ENCODE data around the gene RNF103. TPM values are rescaled to one million over a fixed set of nuclear protein-coding genes. Genes with fewer than 3 reads are reported as not detected.

The RNF103 gene
- total and polyA plus RNA-seq, 2 experiments from 2014 or later = 22.0 to 28.1 TPM

DNA sequence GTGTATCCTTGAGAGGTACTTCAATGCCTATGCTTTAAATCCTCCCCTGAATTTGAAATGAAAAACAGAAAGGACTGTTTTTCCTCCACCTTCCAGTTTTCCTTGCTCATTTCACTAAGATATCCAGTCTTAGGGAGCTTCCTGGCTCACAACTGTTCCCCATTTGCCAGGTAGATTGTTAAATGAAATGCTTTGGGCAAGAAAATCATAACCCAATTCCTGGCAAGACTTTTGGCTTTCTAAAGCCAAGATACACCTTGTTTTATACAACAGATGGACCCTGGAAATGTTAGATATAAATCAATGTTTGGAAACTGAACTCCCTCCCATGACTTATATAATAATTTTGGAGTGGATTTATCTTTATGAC is 56.9 kb downstream of the RNF103 start:
- Histone ChIP-seq H3K36me3 (no peaks in the 10 kb centered on the region), H3K4me1 (ENCODE audit: low read depth) (peaks cover 7% of the 10 kb centered on the region), H3K9me3 (ENCODE audit: low read depth) (no peaks in the 10 kb centered on the region), H3K27ac (peak overlapping the region; percentile 76), H3K4me3 (no peak overlapping the region), H3K27me3 (no peaks in the 10 kb centered on the region)
- no peak for DNase-seq (ENCODE audit: low read depth in 1 of 2, low spot score in 1 of 2)
- TF ChIP-seq, protein P1, sequence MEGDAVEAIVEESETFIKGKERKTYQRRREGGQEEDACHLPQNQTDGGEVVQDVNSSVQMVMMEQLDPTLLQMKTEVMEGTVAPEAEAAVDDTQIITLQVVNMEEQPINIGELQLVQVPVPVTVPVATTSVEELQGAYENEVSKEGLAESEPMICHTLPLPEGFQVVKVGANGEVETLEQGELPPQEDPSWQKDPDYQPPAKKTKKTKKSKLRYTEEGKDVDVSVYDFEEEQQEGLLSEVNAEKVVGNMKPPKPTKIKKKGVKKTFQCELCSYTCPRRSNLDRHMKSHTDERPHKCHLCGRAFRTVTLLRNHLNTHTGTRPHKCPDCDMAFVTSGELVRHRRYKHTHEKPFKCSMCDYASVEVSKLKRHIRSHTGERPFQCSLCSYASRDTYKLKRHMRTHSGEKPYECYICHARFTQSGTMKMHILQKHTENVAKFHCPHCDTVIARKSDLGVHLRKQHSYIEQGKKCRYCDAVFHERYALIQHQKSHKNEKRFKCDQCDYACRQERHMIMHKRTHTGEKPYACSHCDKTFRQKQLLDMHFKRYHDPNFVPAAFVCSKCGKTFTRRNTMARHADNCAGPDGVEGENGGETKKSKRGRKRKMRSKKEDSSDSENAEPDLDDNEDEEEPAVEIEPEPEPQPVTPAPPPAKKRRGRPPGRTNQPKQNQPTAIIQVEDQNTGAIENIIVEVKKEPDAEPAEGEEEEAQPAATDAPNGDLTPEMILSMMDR (IDR thresholded peaks at IDR 0.05; ENCODE audit: low read depth, low read length) = no peak

DNA sequence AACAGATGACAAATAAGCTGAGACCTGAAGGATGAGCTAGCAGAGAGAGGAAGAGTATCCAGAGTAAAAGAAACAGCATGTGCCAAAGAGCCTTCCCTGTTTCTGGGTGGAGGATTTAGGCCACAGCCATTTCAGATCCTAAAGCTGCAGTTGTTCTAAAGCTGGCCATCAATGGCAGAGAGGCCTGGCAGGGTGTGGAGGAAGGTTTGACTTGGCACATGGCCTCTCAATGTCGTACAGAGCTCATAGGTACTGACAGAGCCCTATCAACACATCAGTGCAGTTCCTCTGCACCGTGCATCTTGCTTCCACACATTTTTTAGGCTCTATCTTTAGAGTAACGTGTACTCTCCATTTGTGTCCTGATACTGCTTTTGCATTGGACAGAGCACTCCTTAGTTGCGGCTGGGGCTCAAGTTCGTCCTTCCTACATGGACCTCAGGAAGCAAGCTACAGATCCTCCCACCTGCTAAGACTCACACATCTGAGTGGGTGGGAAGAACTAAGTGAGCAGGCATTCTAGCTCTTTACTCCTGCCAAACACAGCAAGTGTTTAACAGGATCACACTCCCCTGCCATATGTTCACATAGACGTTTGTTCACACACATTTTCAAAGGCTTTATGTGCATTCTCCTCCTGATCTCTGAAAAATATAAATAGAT is 57.4 kb downstream of the RNF103 start:
- TF ChIP-seq, protein P1 (IDR thresholded peaks at IDR 0.05; ENCODE audit: low read depth, low read length) = no peak
- no peaks in the 10 kb centered on the region for H3K27me3 ChIP-seq
- H3K4me1 ChIP-seq (ENCODE audit: low read depth) = peaks cover 7% of the 10 kb centered on the region
- H3K36me3 ChIP-seq = no peaks in the 10 kb centered on the region
- H3K4me3 ChIP-seq = no peak overlapping the region
- peak overlapping the region; percentile 76 for H3K27ac ChIP-seq
- no peaks in the 10 kb centered on the region for H3K9me3 ChIP-seq (ENCODE audit: low read depth)
- peak in 1 of 2 donors; percentile 24 for DNase-seq (ENCODE audit: low read depth in 1 of 2, low spot score in 1 of 2)

DNA sequence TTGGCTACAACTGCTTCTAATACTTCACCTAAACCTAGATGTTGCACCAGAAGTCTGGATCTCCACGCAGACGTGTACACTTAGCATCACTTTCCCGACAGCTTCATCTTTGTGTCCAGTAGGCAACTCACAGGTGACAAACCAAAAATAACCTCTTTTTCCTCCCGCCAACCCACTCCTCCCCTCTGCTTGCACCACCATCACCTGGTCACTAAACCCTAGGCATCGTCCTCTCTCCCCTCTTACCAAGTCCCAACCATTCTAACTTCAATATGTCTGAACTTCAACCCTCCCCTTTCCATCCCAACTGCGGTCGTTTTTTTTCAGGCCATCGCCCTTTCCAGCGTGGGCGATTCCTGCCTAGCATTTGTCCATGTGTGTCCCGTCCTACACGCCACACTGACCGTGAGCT is 60.0 kb downstream of the RNF103 start:
- TF ChIP-seq, protein P1 (IDR thresholded peaks at IDR 0.05; ENCODE audit: low read depth, low read length) = no peak
- H3K4me1 ChIP-seq (ENCODE audit: low read depth) = peaks cover 7% of the 10 kb centered on the region
- no peak for DNase-seq (ENCODE audit: low read depth in 1 of 2, low spot score in 1 of 2)
- H3K27ac ChIP-seq = peak overlapping the region; percentile 100
- H3K36me3 ChIP-seq = no peaks in the 10 kb centered on the region
- H3K4me3 ChIP-seq = peak overlapping the region; percentile 66
- H3K27me3 ChIP-seq = no peaks in the 10 kb centered on the region
- H3K9me3 ChIP-seq (ENCODE audit: low read depth) = no peaks in the 10 kb centered on the region

DNA sequence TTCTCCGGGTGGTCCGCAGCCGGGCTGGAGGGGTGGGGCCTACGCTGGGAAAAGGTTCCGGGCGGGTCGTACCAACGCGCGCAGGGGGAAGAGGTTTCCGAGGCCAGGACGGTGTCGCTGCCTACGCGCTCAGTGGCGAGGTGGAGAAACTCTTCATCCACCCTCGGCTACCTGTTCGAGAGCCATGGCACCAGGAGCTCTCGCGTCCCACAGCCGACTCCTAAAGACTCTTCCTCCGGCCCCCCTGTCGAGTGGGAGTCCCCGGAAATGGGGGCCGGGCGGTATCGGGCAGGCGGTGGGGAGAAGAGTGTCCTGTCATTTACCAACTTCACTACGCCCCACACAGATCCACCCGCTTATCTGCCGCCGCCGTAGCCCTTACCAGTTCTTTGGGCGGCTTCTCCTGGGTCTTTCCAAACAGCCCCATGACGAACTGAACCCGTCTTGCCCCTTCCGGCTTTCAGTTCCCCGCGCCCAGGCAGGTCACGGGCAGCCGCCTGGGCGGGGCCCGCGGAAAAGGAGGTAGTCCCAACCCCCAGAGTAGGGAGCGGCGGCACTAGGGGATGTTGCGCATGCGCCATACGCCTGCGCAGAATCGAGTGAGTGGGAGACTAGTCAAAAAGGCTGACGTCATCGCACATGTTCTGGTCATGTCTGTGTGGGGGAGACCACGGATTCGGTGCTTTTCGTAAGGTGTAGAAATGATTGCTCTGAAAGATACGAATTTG is 60.6 kb downstream of the RNF103 start, which contains the start of gene CHMP3:
Gene CHMP3, minus strand, starts transcription at position 522 of the 728 bp plus-strand sequence. Its CDS starts 95 bp downstream, at position 427.
- TF ChIP-seq, protein P1 (IDR thresholded peaks at IDR 0.05; ENCODE audit: low read depth, low read length) = no peak
- Histone ChIP-seq H3K36me3 (no peaks in the 10 kb centered on the region), H3K27me3 (no peaks in the 10 kb centered on the region), H3K27ac (peak within 1 kb of the TSS; percentile 100), H3K4me3 (peak within 1 kb of the TSS; percentile 66), H3K9me3 (ENCODE audit: low read depth) (no peaks in the 10 kb centered on the region), H3K4me1 (ENCODE audit: low read depth) (peaks cover 7% of the 10 kb centered on the region)
- peak; percentile 96 to 98 for DNase-seq (ENCODE audit: low read depth in 1 of 2, low spot score in 1 of 2)

DNA sequence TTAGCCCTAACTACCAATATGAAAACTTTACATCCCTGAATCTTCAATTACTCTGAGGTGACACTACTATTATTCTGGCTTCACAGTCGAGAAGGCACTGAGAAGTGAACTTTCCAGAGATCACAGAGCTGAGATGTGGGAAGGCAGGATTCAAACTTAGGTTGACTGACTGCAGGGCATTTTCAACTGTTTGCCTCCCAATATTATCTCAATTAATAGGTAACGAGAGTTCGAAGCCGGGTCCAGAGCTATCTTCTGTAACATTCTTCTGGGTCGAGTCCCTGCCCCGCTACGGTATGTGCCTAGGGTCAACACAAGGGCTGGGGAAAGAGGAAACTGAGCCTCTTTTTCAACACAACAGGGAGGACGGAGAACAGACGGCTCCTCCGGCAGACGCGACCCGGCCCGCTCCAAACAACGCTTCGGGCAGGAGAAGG is 61.2 kb downstream of the RNF103 start:
- Histone ChIP-seq H3K9me3 (ENCODE audit: low read depth) (no peaks in the 10 kb centered on the region), H3K4me1 (ENCODE audit: low read depth) (peaks cover 7% of the 10 kb centered on the region), H3K27me3 (no peaks in the 10 kb centered on the region), H3K36me3 (no peaks in the 10 kb centered on the region), H3K27ac (peak overlapping the region; percentile 100), H3K4me3 (peak overlapping the region; percentile 66)
- TF ChIP-seq, protein P1 (IDR thresholded peaks at IDR 0.05; ENCODE audit: low read depth, low read length) = no peak
- no peak for DNase-seq (ENCODE audit: low read depth in 1 of 2, low spot score in 1 of 2)

All from cardiac muscle cell (in vitro differentiated cells and primary cell).